Coronary artery (tissue), 2 donors: ENCODE measurements around the gene SUCO.
"Not testable (repeated sequence)": the region's sequence is repeated elsewhere in the genome, so short reads cannot be mapped to it uniquely, and the experiment has no call there.

Experiments
- DNase-seq: peaks from one replicate; pipeline ENCODE4 v3.0.0-alpha.2; 2017; ENCODE audit warnings: low spot score
- H3K27ac ChIP-seq, 2 donors: fragments of 200-600 bp; sonication (generic); one replicate each; pipeline ENCODE4 v1.5.1; 2016 to 2019
- H3K4me3 ChIP-seq: fragments of 200-600 bp; sonication (generic); 2 replicates; pipeline ENCODE4 v1.5.1; 2016; ENCODE audit warnings: mild to moderate bottlenecking, moderate library complexity
- TF ChIP-seq, protein P1 (sequence below): fragments of 200-600 bp; sonication (generic); IDR thresholded peaks from one replicate; pipeline ENCODE4 v1.5.1; 2019; ENCODE audit warnings: antibody characterized with exemption

Gene SUCO

GRCh38 chr1:172489847-172490246 lies 43.1 kb upstream of the SUCO start:
- DNase-seq: no peak
- TF ChIP-seq, protein P1, sequence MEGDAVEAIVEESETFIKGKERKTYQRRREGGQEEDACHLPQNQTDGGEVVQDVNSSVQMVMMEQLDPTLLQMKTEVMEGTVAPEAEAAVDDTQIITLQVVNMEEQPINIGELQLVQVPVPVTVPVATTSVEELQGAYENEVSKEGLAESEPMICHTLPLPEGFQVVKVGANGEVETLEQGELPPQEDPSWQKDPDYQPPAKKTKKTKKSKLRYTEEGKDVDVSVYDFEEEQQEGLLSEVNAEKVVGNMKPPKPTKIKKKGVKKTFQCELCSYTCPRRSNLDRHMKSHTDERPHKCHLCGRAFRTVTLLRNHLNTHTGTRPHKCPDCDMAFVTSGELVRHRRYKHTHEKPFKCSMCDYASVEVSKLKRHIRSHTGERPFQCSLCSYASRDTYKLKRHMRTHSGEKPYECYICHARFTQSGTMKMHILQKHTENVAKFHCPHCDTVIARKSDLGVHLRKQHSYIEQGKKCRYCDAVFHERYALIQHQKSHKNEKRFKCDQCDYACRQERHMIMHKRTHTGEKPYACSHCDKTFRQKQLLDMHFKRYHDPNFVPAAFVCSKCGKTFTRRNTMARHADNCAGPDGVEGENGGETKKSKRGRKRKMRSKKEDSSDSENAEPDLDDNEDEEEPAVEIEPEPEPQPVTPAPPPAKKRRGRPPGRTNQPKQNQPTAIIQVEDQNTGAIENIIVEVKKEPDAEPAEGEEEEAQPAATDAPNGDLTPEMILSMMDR: no peak
- Histone ChIP-seq H3K4me3 (no peak overlapping the region), H3K27ac (no peak overlapping the region)

DNA sequence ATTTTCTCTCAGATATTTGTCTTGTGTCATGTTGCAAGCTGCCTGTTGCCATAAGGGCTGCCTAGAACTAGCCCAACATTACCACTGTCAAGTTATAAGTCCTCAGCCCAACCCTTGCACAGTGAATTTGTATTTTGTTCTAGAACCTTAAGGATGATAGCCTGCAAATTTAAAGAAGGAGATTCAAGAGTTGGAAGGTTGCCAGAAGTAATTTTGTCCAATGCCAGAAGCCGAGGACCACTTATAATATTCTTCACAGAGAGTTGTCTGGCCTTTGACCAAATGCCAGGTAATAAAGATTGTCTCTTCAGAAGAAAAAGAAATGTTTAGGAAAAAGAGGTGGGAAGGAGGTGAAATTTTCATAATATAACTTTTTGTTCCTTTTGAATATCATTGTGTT lies 40.5 kb upstream of the SUCO start:
- no peak overlapping the region for H3K27ac ChIP-seq
- no peak overlapping the region for H3K4me3 ChIP-seq
- TF ChIP-seq, protein P1: no peak
- no peak for DNase-seq

DNA sequence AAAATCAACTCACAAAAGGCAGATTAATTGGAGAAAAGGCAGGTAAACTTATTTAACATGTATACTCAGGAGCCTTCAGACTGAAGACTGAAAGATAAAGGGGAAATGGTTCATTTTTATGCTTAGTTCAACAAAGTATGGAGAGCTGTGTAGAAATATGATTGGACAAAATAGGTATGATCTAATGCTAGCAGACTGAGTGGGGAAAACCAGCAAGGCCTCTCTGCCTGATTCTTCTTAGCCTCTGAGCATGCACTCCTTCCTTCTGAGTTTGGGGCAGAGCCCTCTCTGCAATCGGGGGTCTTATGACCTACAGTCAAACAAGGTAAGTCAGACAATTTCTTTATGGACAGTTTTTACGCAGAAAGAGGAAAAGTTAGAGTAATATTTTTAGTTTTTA lies 38.8 kb upstream of the SUCO start:
- TF ChIP-seq, protein P1: no peak
- DNase-seq: no peak
- Histone ChIP-seq H3K27ac (no peak overlapping the region), H3K4me3 (no peak overlapping the region)

DNA sequence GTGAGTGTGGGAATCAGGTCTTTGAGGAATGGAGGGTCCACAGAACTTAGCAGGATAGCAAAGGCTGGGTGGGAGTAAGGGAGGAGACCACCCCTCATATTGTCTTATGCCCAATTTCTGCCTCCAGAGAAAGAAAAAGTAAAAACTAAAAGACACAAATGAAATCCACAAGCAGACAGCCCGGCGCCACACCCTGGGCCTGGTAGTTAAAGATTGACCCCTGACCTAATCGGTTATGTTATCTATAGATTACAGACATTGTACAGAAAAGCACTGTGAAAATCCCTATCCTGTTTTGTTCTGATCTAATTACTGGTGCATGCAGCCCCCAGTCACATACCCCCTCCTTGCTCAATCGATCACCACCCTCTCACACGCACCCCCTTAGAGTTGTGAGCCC lies 36.8 kb upstream of the SUCO start:
- not testable (repeated sequence) for DNase-seq, H3K27ac ChIP-seq, H3K4me3 ChIP-seq

DNA sequence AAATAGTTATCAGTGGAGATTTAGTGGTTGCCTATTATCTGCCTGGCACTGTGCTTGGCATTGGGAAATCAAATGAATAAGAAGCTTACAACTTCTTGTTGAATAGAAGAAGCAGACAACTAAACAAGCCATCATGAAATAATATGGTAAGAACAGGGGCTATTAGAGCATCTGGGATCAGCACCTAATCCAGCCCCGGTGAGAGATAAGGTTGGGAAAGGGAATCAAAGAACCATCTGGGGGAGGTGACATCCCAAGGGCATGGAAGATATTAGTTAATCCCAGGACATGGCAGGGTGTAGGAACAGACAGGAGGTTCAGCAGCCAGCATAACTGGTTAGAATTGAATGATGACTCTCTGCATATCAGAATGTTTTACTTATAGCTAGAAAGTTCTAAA lies 36.3 kb upstream of the SUCO start:
- no peak for DNase-seq
- no peak overlapping the region for H3K27ac ChIP-seq
- TF ChIP-seq, protein P1: no peak

GRCh38 chr1:172497230-172497629 lies 35.7 kb upstream of the SUCO start:
- Histone ChIP-seq H3K27ac (no peak overlapping the region), H3K4me3 (no peak overlapping the region)
- TF ChIP-seq, protein P1: no peak
- no peak for DNase-seq

More for the DNA sequence above, 36.3 kb upstream of the SUCO start:
- no peak overlapping the region for H3K4me3 ChIP-seq

DNA sequence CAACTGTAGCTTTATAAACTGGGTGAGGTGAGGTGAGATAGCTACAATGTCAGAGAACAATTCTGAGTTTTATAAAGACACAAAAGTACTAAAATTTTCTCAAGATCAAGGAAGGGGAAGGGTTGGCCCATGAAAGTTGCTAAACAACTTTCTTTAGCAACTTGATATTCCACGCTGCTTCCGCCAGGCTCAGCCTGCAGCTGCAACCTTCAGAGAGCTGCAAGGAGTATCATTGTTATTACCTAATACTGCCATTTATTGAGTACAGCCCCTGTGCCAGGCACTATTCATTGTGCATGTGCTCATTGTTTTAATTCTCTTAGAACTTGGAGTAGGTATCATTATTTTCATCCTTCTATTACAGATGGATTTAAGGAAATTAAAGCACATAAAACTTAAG lies 34.1 kb upstream of the SUCO start:
- Histone ChIP-seq H3K27ac (no peak overlapping the region), H3K4me3 (no peak overlapping the region)
- TF ChIP-seq, protein P1: no peak
- no peak for DNase-seq

GRCh38 chr1:172499636-172500141 lies 33.3 kb upstream of the SUCO start:
- no peak for DNase-seq
- Histone ChIP-seq H3K4me3 (no peak overlapping the region), H3K27ac (no peak overlapping the region)
- TF ChIP-seq, protein P1: no peak
